ENCODE data around the gene PPP2R1B.
"Not testable (repeated sequence)": the region's sequence is repeated elsewhere in the genome, so short reads cannot be mapped to it uniquely, and the experiment has no call there.

PPP2R1B gene

GRCh38 chr11:111722501-111722900, 43.7 kb downstream of the PPP2R1B start:
- TF ChIP-seq CTCF (IDR thresholded peaks at IDR 0.05; ENCODE audit: low read depth, low read length), result no peak
- H3K4me3 ChIP-seq (replicated peaks in 1 of 2; ENCODE audit: low read depth in 2 of 2, low read length in 2 of 2), result no peak overlapping the region
- DNase-seq (ENCODE audit: low read depth in 2 of 2), result no peak

- no peak for TF ChIP-seq CTCF (IDR thresholded peaks at IDR 0.05; ENCODE audit: low read depth, low read length)
- no peak for DNase-seq (ENCODE audit: low read depth in 2 of 2)
- no peak overlapping the region for H3K4me3 ChIP-seq (replicated peaks in 1 of 2; ENCODE audit: low read depth in 2 of 2, low read length in 2 of 2)
Observed at GRCh38 chr11:111720801-111721494, 45.2 kb downstream of the PPP2R1B start.

- no peak overlapping the region for H3K4me3 ChIP-seq (replicated peaks in 1 of 2; ENCODE audit: low read depth in 2 of 2, low read length in 2 of 2)
- no peak for DNase-seq (ENCODE audit: low read depth in 2 of 2)
- no peak for TF ChIP-seq CTCF (IDR thresholded peaks at IDR 0.05; ENCODE audit: low read depth, low read length)
Observed at GRCh38 chr11:111719379-111719778, 46.8 kb downstream of the PPP2R1B start.

GRCh38 chr11:111718859-111719258, 47.3 kb downstream of the PPP2R1B start:
- TF ChIP-seq CTCF (IDR thresholded peaks at IDR 0.05; ENCODE audit: low read depth, low read length), result no peak
- no peak overlapping the region for H3K4me3 ChIP-seq (replicated peaks in 1 of 2; ENCODE audit: low read depth in 2 of 2, low read length in 2 of 2)
- peak; percentile 33 to 41 for DNase-seq (ENCODE audit: low read depth in 2 of 2)

GRCh38 chr11:111718436-111718835, 47.8 kb downstream of the PPP2R1B start:
- H3K4me3 ChIP-seq (replicated peaks in 1 of 2; ENCODE audit: low read depth in 2 of 2, low read length in 2 of 2), result no peak overlapping the region
- peak; percentile 56 to 73 for DNase-seq (ENCODE audit: low read depth in 2 of 2)
- no peak for TF ChIP-seq CTCF (IDR thresholded peaks at IDR 0.05; ENCODE audit: low read depth, low read length)

GRCh38 chr11:111717660-111718059, 48.5 kb downstream of the PPP2R1B start:
- not testable (repeated sequence) for DNase-seq (ENCODE audit: low read depth in 2 of 2)

GRCh38 chr11:111715142-111715816, 50.9 kb downstream of the PPP2R1B start:
- DNase-seq (ENCODE audit: low read depth in 2 of 2), result no peak
- TF ChIP-seq CTCF (IDR thresholded peaks at IDR 0.05; ENCODE audit: low read depth, low read length), result no peak
- no peak overlapping the region for H3K4me3 ChIP-seq (replicated peaks in 1 of 2; ENCODE audit: low read depth in 2 of 2, low read length in 2 of 2)

More at GRCh38 chr11:111717660-111718059, 48.5 kb downstream of the PPP2R1B start:
- H3K4me3 ChIP-seq (replicated peaks in 1 of 2; ENCODE audit: low read depth in 2 of 2, low read length in 2 of 2), result not testable (repeated sequence)

All from cardiac fibroblast (primary cell).